HuH-7 (cell line): ENCODE measurements around the gene DNAH17.
"Not testable (repeated sequence)": the region's sequence is repeated elsewhere in the genome, so short reads cannot be mapped to it uniquely, and the experiment has no call there.

ENCODE experiments used
- DNase-seq: peaks from one replicate; pipeline ENCODE4 v3.0.0; 2011; ENCODE audit warnings: low spot score

The DNAH17 gene

GRCh38 chr17:78522031-78522809, 55.0 kb downstream of the DNAH17 start:
- no peak for DNase-seq

GRCh38 chr17:78517421-78517820, 59.8 kb downstream of the DNAH17 start:
- DNase-seq = no peak

GRCh38 chr17:78515480-78515879, 61.7 kb downstream of the DNAH17 start:
- no peak for DNase-seq

GRCh38 chr17:78514521-78514920, 62.7 kb downstream of the DNAH17 start:
- no peak for DNase-seq

GRCh38 chr17:78512976-78513375, 64.2 kb downstream of the DNAH17 start:
- no peak for DNase-seq

GRCh38 chr17:78510141-78511075, 66.8 kb downstream of the DNAH17 start:
- no peak for DNase-seq

GRCh38 chr17:78507526-78507925, 69.7 kb downstream of the DNAH17 start:
- no peak for DNase-seq

- DNase-seq = no peak
Observed at GRCh38 chr17:78506454-78507309, 70.5 kb downstream of the DNAH17 start.

GRCh38 chr17:78504156-78504925, 72.9 kb downstream of the DNAH17 start:
- DNase-seq = no peak

- not testable (repeated sequence) for DNase-seq
Observed at GRCh38 chr17:78503388-78503787, 73.8 kb downstream of the DNAH17 start.

- no peak for DNase-seq
Observed at GRCh38 chr17:78502611-78503148, 74.5 kb downstream of the DNAH17 start.

GRCh38 chr17:78501241-78502036, 75.8 kb downstream of the DNAH17 start:
- DNase-seq = no peak

GRCh38 chr17:78500806-78501205, 76.4 kb downstream of the DNAH17 start:
- DNase-seq = no peak

- no peak for DNase-seq
Observed at GRCh38 chr17:78499715-78500540, 77.3 kb downstream of the DNAH17 start.

- no peak for DNase-seq
Observed at GRCh38 chr17:78498848-78499247, 78.3 kb downstream of the DNAH17 start.

GRCh38 chr17:78497115-78497540, 80.1 kb downstream of the DNAH17 start:
- peak; percentile 95 for DNase-seq

- DNase-seq = no peak
Observed at GRCh38 chr17:78496311-78496710, 80.9 kb downstream of the DNAH17 start.

- no peak for DNase-seq
Observed at GRCh38 chr17:78495634-78496033, 81.6 kb downstream of the DNAH17 start.

GRCh38 chr17:78494696-78495330, 82.4 kb downstream of the DNAH17 start:
- no peak for DNase-seq
